HEK293T (cell line): Measurements from ENCODE around the gene CSDE1.

Experiments
- BHLHE40 ChIP-seq: fragments of 450-650 bp; IDR thresholded peaks from 2 replicates; pipeline ENCODE4 v1.6.1; 2016; ENCODE audit warnings: mild to moderate bottlenecking, moderate library complexity, borderline replicate concordance
- FOXA1 ChIP-seq: fragments of 450-650 bp; IDR thresholded peaks from 2 replicates; pipeline ENCODE4 v1.6.1; 2016; ENCODE audit warnings: mild to moderate bottlenecking
- FOXK2 ChIP-seq: fragments of 450-650 bp; IDR thresholded peaks from 2 replicates; pipeline ENCODE4 v1.6.1; 2016; ENCODE audit warnings: mild to moderate bottlenecking
- FOXM1 ChIP-seq: fragments of 450-650 bp; IDR thresholded peaks from 2 replicates; pipeline ENCODE4 v1.6.1; 2017; ENCODE audit warnings: mild to moderate bottlenecking, borderline replicate concordance
- SP1 ChIP-seq: fragments of 450-650 bp; IDR thresholded peaks from 2 replicates; pipeline ENCODE4 v1.6.1; 2017
- SUZ12 ChIP-seq: fragments of 450-650 bp; IDR thresholded peaks from 2 replicates; pipeline ENCODE4 v1.6.1; 2016; ENCODE audit warnings: mild to moderate bottlenecking
- TARDBP ChIP-seq: fragments of 450-650 bp; IDR thresholded peaks from 2 replicates; pipeline ENCODE4 v1.6.1; 2016
- ZNF384 ChIP-seq: fragments of 450-650 bp; IDR thresholded peaks from 2 replicates; pipeline ENCODE4 v1.6.1; 2016

DNA sequence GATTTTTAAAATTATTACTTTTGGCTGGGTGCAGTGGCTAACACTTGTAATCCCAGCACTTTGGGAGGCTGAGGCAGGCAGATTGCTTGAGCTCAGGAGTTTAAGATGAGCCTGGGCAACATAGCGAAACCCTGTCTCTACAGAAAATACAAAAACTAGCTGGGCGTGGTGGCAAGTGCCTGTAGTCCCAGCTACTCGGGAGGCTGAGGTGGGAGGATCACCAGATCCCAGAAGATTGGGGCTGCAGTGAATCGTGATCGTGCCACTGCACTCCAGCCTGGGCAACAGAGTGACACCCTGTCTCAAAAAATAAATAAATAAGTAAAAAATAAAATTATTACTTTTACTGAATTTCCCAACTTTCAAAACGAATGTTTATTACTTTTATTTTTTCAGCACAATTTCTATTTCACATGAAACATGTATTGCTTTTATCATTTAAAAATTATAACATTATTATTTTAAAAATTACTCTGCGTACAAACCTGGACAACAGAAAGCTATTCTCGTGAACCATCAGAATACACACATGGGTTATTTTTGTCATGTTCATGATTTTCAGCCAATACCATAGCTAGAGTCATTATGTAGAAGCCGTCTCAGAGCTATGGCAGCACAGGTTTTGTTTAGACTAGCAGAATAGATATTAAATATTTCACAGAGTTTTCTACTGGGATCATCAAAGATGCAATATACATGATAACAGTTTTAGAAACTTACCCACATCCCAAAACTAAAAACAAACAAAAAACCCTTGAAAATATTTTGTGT lies 63.1 kb downstream of the CSDE1 start:
- TF ChIP-seq FOXA1 (no peak), FOXK2 (no peak), ZNF384 (no peak), SUZ12 (no peak), FOXM1 (no peak), SP1 (no peak), BHLHE40 (no peak), TARDBP (no peak)
